NCI-H187 treated with DMSO at 0.1 percent for 48 hours (cell line): ENCODE results near the gene ART3.
"Not testable (repeated sequence)": the region's sequence is repeated elsewhere in the genome, so short reads cannot be mapped to it uniquely, and the experiment has no call there.

Experiments
- DNase-seq: peaks from one replicate; lab custom pipeline; 2025; lab: John Stamatoyannopoulos, UW

The ART3 gene, protein sequence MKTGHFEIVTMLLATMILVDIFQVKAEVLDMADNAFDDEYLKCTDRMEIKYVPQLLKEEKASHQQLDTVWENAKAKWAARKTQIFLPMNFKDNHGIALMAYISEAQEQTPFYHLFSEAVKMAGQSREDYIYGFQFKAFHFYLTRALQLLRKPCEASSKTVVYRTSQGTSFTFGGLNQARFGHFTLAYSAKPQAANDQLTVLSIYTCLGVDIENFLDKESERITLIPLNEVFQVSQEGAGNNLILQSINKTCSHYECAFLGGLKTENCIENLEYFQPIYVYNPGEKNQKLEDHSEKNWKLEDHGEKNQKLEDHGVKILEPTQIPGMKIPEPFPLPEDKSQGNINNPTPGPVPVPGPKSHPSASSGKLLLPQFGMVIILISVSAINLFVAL

DNA sequence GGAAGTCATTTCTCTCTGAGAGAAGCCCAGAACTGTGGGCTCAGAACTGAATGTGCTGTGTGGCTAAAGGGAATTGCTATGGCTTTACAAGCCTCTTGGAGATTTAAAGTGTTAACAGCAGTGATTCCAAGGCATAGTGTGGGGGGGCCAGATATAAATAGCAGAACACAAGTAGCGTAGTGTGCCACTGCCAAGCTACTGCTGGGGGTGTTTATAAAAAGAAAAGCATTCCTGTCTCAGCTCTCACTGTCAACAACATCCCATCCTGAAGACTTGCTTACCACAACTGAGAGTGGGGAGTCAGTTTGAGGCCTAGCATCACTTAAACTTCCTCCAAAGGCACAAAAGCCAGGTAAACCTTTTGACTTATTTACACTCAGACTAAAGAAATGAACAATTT, at the start of gene ART3:
ART3 (plus strand) TSS at position 242 of the 400 bp plus-strand sequence. CDS start 1,181 bp downstream, outside the sequence.
- no peak for DNase-seq

DNA sequence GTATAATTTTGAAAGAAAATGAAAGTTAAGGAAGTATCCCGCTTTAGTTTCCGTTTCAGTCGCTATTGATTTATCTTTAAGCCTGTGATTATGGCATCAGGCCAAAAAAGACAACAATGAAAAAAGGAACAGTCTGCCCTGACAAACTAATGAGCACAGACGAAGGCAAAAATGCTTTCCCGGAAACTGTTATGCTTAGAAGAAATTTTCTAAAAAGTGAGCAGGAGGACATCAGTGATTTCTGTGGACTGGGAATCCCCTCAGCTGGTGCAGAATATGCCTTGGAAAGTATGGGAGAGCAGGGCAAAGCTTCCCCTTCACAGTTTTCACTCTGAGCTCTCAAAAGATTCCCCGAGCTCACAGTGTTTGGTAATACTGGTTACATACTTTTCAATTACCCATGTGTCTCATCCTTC, 46.2 kb upstream of the ART3 start:
- DNase-seq: no peak

DNA sequence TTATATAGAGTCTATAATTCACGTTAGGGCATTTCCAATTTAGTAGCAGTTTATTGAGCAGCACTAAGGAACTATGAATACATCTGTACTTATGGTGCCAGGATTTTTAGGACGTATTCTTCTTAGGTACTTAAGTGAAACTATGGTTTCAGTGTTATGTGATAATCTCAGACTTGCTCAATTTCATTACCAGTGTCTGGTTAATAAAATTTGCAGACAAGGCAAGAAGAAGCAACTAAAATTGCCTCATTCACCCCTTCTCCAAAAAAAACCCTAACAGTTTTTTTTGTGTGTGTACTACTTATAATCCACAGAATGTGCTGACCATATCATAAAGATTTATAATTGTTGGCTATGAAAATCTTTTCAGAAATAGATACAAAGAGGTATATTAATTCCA, 45.2 kb upstream of the ART3 start:
- no peak for DNase-seq

DNA sequence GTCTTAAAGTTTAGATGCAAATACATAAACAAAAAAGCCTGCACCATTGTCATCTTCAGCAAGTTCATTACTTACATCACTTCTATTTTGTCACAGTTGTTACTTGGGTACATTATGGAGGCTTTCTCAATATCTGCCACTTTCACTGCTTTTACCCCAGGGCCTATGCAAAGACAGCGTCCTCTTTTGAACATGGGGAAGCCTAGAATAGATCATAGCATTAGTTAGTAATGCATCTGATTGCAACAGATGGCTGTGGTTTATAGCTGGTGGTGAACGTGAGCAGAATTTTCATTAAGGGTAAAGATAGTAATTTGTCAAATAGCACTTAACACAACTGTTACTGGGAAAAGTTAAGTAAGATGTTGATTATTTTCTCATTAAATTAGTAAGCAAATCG, 39.4 kb upstream of the ART3 start:
- no peak for DNase-seq

DNA sequence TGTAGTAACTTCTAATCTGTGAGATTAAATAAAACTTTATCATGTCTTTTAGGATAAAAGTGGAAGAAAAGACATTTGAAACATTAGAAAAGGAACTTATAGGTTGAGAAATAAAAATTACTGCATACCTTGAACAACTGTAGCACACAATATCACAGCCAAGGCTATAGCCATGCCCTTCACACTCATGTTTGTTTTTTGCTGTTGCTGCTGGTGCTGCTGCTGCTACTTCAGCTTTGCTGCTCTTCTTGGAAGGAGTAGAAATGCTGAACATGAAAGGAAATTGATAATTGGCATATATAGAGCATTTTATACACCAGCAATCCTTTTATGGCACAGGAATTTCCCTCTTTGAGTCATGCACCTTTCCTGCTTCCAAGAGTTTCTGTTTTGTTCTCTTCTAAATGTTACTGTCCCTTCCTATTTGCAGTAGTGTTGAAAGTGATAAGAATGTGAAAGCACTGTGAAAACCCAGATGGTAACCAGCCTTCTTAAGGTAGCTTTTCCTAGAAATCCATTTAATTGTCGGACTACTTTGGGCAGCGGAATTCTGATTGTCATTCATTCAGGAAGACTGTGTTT, 38.6 kb upstream of the ART3 start, which contains the start of gene CXCL11:
CXCL11 (minus strand) TSS at position 272 of the 582 bp plus-strand sequence; CDS start at position 189, 83 bp downstream.
- DNase-seq: no peak

DNA sequence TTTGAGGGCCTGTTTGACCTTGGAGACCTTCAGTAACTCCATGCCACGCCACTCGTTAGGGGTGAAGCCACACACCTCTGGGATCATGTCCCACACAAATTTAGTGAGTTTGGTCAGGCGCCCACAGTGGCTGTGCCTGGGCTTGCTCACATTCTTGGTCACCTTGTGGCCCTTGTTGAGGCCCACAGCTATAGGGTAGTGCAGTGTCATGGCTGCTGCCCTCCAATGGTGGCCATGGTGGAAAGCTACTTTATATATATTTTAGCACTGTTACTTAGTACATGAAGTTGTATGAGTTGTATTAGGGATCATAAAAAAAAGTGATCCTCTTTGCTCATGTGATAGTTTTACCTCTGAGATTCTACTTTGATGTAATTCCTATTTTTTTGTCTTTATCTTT, 37.7 kb upstream of the ART3 start:
- DNase-seq: no peak

DNA sequence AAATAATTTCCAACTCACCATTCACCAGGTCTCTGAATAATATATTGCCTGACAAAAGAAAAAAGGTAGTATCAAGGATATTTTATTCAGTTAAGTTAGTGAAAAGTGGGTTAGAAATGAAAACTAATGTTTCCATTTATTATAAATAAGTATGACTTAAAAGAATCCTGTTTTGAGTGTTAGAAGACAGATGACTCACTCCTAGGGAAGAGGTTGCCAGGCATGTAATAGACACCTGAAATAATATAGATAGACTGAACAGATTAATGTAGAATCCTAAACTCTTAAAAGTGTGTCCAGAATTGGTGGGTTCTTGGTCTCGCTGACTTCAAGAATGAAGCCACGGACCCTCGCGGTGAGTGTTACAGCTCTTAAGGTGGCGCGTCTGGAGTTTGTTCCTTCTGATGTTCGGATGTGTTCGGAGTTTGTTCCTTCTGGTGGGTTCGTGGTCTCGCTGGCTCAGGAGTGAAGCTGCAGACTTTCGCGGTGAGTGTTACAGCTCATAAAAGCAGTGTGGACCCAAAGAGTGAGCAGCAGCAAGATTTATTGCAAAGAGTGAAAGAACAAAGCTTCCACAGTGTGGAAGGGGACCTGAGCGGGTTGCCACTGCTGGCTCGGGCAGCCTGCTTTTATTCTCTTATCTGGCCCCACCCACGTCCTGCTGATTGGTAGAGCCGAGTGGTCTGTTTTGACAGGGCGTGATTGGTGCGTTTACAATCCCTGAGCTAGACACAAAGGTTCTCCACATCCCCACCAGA, 32.1 kb upstream of the ART3 start:
- DNase-seq: not testable (repeated sequence)

DNA sequence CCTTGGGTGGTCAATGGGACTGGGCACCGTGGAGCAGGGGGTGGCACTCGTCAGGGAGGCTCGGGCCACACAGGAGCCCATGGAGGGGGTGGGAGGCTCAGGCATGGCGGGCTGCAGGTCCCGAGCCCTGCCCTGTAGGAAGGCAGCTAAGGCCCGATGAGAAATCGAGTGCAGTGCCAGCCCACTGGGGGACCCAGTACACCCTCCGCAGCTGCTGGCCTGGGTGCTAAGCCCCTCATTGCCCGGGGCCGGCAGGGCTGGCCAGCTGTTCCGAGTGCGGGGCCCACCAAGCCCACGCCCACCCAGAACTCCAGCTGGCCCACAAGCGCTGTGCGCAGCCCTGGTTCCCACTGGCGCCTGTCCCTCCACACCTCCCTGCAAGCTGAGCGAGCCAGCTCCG, 31.2 kb upstream of the ART3 start:
- DNase-seq: not testable (repeated sequence)

DNA sequence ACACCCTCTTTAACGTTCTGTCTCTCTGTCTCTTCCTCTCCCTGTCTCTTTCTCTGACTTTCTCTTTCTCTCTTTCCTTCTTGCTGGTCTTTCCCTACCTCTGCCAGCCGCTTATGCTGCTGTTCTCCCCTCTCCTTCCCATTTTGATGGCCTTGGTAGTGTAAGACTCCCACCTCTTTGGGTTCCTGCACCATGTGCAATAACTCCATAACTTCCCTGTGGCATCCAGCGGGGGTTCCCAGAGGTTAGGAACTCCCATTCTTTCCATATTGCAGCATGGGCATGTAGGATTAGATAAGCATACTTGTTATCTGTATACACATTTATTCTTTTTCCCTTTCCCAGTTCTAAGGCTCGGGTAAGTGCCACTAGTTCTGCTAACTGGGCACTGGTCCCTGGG, 29.8 kb upstream of the ART3 start:
- DNase-seq: not testable (repeated sequence)

DNA sequence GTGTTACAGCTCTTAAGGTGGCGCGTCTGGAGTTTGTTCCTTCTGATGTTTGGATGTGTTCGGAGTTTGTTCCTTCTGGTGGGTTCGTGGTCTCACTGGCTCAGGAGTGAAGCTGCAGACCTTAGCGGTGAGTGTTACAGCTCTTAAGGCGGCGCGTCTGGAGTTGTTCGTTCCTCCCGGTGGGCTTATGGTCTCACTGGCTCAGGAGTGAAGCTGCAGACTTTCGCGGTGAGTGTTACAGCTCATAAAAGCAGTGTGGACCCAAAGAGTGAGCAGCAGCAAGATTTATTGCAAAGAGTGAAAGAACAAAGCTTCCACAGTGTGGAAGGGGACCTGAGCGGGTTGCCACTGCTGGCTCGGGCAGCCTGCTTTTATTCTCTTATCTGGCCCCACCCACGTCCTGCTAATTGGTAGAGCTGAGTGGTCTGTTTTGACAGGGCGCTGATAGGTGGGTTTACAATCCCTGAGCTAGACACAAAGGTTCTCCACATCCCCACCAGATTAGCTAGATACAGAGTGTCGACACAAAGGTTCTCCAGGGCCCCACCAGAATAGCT, 24.6 kb upstream of the ART3 start:
- DNase-seq: not testable (repeated sequence)

DNA sequence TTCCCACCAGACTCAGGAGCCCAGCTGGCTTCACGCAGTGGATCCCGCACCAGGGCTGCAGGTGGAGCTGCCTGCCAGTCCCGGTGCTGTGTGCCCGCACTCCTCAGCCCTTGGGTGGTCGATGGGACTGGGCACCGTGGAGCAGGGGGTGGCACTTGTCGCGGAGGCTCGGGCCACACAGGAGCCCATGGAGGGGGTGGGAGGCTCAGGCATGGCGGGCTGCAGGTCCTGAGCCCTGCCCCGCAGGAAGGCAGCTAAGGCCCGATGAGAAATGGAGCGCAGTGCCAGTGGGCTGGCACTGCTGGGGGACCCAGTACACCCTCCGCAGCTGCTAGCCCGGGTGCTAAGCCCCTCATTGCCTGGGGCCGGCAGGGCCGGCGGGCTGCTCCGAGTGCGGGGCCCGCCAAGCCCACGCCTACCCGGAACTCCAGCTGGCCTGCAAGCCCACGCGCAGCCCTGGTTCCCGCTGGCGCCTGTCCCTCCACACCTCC, 23.9 kb upstream of the ART3 start:
- not testable (repeated sequence) for DNase-seq

DNA sequence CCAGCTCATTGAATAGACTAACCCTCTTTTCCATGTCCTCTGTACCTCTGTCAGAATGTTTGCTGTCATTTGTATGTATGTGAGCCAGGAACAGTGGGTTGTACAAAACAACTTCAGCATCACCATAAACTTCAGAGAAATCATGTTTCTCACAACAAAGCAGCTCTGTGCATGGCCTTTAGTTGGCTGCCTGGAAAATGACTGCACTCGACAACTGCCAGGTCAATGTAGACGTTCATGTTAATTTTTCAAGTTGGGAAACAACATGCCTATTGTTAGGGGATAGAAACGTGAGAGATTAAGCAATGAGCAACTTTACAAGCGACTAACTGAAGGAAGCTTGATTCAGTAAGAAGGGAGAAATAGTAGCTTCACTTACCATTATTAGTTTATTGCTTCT, 20.8 kb upstream of the ART3 start:
- DNase-seq: no peak

DNA sequence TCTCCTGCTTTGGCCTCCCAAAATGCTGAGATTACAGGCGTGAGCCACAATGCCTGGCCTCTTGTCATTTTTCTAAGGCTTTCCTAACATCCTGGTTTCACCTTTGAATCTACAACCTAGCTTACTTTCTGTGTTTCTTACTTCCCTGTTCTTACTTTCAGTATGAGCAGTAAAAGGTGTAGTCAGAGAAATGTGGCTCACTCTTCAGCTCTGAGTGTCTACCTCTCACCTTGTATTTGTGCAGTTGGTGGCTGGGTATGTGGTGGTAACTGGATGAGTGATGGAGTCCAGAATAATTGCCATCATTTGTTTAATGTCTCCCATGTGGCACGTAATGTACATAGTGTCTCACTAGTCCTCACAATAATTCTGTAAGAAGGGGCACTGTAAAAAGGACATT, 19.5 kb upstream of the ART3 start:
- DNase-seq: no peak

DNA sequence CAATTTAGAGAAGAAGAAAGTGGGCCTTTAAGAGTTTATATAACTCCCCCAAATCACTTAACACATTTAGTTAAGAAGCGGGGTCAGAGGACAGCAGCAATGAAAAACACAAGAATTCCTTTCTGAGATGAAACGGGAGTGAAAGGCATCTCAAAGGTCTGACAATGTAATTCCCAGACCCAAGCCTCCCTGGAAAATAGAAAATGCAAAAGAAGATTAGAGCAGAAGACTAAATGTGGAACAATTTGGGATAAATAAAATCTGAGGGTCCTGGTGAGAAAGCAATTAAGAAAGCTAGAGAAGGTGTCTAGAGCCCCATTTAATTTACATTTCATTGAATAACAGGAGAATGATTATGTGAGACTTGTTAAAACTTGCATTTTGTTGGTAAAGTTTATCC, 19.1 kb upstream of the ART3 start:
- DNase-seq: no peak

DNA sequence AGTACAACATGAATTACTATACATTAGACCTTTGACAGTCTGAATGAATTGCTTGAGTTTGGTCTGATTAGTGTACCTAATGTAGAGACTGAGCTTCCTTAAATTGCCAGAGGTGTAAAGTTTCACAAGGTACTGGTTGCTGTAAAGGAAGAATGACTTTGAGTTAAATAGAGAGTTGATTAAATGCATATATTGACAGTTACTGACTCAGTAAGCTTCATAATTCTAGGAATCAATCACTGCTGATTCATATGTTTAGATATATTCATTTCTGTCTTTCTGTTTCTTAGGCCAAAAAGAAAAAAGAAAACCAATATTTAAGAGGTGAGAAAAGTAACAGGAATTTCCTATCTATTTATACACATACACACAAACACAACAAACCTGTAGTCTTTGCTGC, 16.2 kb upstream of the ART3 start:
- no peak for DNase-seq

DNA sequence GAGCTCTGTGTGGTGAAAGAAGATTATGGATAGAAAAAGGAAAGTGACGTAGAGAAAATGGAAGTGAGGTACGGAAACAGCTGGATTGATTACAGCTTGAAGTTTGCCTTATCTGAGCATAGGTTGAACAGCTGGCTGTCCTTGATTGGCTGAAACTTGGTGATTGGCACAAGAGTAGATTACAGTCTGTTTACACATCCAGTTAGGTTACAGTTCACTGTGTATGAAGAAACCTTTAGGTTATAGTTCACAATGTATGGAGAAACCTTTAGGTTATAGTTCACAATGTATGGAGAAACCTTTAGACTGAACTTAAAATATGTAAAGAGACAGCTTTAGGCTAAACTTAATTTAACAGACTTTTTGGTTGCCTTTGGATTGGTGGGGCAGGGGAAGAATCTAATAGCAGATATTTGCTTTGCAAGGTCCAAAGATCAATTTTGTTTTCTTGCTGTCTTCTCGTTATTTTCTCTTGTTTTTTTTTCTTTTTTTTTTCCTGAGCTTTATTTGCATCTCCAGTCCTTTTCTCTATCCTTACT, 15.6 kb upstream of the ART3 start:
- no peak for DNase-seq

DNA sequence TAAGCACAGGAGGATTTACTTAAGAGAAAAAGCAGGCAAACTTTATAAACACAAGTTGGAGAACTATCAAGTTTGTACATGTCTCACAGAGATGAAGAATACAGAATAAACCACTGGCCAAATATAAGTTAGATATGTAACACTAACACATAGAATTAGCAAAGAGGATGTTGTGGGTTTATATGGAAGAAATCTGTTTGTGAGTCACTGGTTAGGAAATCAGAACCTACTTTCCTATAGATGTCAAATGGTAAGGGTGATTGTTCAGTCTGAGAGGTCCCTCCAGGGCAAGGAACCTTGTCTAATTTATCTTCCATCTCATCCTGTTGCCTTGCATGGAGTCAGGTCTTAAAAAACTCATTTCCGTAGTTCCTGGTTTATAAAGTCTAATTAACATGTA, 14.8 kb upstream of the ART3 start:
- DNase-seq: no peak

DNA sequence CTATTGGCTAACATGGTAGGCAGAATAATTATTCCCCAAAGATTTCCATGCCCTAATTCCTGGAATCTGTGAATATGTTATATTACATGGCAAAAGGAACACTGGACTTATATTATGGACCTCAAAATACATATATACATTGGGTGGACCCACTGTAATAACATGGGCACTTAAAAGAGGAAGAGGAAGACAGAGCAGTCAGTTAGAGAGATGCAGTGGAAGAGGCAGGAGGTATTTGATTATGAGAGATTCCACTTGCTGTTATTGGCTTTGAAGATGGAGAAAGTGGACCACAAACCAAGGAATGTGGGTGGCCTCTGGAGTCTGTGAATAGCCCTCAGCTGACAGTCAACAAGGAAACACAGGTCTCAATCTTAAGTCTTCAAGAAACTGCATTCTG, 14.0 kb upstream of the ART3 start:
- no peak for DNase-seq

DNA sequence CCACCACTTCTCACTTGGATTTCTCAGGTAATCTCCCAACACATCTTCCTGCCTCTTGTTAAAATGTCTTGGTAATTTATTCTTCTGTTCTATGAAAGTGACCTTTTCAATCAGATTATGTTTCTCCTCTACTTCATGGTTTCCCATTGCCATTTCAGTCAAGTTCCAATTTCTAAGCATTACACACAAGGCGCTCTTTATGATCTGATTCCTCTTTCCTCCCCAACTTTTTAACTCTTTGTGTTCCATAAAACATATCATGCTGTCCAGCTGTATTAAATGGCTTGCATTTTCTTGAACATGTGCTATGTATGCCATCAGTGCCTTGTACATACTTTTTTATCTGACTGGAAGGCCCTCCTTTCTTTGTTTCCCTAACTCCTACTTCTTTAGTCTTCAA, 13.1 kb upstream of the ART3 start:
- no peak for DNase-seq

DNA sequence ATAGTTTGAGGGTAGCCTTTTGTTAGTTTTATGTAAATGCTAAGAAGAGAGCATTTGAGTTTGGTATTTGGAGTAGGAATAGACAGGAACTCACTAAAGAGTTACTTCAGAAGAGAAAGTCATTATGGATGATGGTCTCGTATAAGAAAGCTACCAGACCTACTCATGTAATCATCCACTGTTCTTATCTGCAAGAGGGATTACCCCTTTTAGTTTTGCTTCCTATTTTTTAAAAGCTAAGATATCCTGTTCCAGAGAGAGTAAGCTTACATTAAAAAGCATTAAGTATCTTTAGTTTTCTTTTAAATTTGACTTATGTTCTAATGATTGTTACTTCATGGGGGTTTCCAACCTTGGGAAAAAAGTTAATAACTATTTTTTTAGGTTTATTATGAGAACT, 12.5 kb upstream of the ART3 start:
- DNase-seq: no peak

DNA sequence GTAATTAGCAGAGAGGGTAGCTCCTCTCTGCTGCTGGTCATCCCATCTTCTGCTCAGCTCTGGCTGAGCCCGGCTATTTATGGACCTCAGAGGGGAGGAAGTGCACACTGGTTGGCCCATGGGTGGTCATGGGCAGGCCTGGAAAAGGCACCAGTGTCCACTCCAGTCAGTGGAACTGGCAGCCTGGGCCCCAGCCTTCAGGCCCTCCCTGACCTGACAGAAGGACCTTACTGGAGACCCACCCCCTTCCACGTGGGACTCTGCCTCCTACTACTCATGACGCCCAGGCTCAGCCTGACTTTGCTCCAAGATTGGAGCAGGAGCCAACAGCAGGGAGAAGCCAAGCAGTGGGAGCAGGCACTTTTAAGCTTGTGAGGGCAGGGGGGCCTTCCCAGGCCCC, 8.0 kb upstream of the ART3 start:
- no peak for DNase-seq

DNA sequence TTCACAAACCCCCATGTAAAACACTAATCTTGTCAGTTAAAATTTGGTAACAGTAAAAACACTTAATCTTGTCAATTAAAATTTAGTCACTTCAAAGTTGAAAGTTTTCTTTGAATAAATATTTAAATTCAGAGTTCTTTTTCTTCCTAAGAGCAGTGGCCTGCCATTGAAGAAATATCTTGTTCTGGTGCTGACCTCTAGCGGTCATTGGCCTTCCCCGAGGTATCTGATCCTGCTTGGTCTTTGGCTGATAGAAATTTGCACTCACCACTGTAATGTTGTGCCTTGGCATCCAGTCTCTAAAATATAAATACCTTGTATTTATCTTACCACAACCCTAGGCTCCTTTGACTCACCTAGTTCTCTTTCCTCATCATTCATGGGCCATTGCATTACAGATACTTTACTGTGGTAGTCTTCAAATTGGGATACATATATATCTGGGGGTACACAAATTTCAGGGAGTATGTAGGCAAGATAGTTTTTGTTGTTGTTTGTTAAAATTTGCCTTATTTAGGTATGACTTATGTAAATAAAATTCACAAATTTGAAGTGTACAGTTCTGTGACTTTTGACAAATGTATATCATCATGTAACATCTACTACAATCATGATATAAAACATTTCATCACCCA, 6.7 kb upstream of the ART3 start:
- DNase-seq: no peak
